Uterus (tissue), 4 donors: Measurements from ENCODE around the gene SLC8A1. TPM values are rescaled to one million over a fixed set of nuclear protein-coding genes. Genes with fewer than 3 reads are reported as not detected.
A peak's percentile ranks its signal among the peaks of the same experiment; 100 is the strongest.

Source experiments
- DNase-seq, 2 donors: peaks; one replicate each; pipeline ENCODE4 v3.0.0-alpha.2; 2019 to 2020
- H3K27ac ChIP-seq, 2 donors: fragments of 200-600 bp; sonication (generic); 1 replicate in 1 of 2; 2 replicates in 1 of 2; pipeline ENCODE4 v1.5.1; 2016 to 2018
- H3K27me3 ChIP-seq, 2 donors: fragments of 200-600 bp; sonication (generic); one replicate each; pipeline ENCODE4 v1.5.1; 2018 to 2019; ENCODE audit warnings: control low read depth in 1 of 2
- H3K36me3 ChIP-seq, 2 donors: fragments of 200-600 bp; sonication (generic); one replicate each; pipeline ENCODE4 v1.5.1; 2019; ENCODE audit warnings: control low read depth in 1 of 2
- H3K4me1 ChIP-seq, 2 donors: fragments of 200-600 bp; sonication (generic); one replicate each; pipeline ENCODE4 v1.5.1; 2018 to 2019; ENCODE audit warnings: control low read depth in 1 of 2
- H3K4me3 ChIP-seq, 2 donors: fragments of 200-600 bp; sonication (generic); 1 replicate in 1 of 2; 2 replicates in 1 of 2; pipeline ENCODE4 v1.5.1; 2018 to 2019; ENCODE audit warnings: mild to moderate bottlenecking in 1 of 2
- H3K9me3 ChIP-seq, 2 donors: fragments of 200-600 bp; sonication (generic); one replicate each; pipeline ENCODE4 v1.5.1; 2019; ENCODE audit warnings: control low read depth in 1 of 2
- POLR2A ChIP-seq, 2 donors: fragments of 450-650 bp; IDR thresholded peaks; one replicate each; pipeline ENCODE4 v1.6.1; 2016; ENCODE audit warnings: antibody characterized with exemption in 2 of 2, mild to moderate bottlenecking in 1 of 2, moderate library complexity in 1 of 2
- intact Hi-C: fragments of 100-400 bp; cut with DNase I; formaldehyde crosslinking; loops from one replicate; pipeline ENCODE4 v1.15.1; 2023; ENCODE audit warnings: low total_unique reads
- total RNA-seq, 4 donors: library from RNA; depleted of rRNA in 3 of 4; stranded (reverse); fragments of >200 nt in 3 of 4; gene quantifications; one replicate each; pipeline versions ENCODE4 v1.1.0 to v1.2.4, GENCODE V29; 2014 to 2023
- TF ChIP-seq, protein P1 (sequence below), 4 experiments: fragments of 200-600 bp in 2 of 4; fragments of 450-650 bp in 2 of 4; sonication (generic) in 2 of 4; IDR thresholded peaks; one replicate each; pipeline ENCODE4 v1.5.1; 2016 to 2019; ENCODE audit warnings: antibody characterized with exemption in 4 of 4, mild to moderate bottlenecking in 2 of 4, moderate library complexity in 1 of 4
- donor health status: DM: yes; HTN: yes; CAD: no.

SLC8A1 gene
- total RNA-seq, 4 donors from 2014 or later = 61.2 to 257 (median 140) TPM

GRCh38 chr2:40220177-40220925, 231.5 kb downstream of the SLC8A1 start:
- H3K36me3 ChIP-seq = no peaks in the 10 kb centered on the region
- peaks cover 8% of the 10 kb centered on the region in 2 donors for H3K4me1 ChIP-seq
- no peak for TF ChIP-seq POLR2A (IDR thresholded peaks at IDR 0.05)
- H3K27me3 ChIP-seq = no peaks in the 10 kb centered on the region
- peak; percentile 67 to 79 for DNase-seq
- H3K9me3 ChIP-seq = no peaks in the 10 kb centered on the region
- intact Hi-C loops = no loop called here
- H3K27ac ChIP-seq = peak overlapping the region; percentile 69 to 79
- no peak overlapping the region for H3K4me3 ChIP-seq

- no peaks in the 10 kb centered on the region for H3K9me3 ChIP-seq
- intact Hi-C loops = no loop called here
- peaks cover 8% of the 10 kb centered on the region in 2 donors for H3K4me1 ChIP-seq
- H3K27me3 ChIP-seq = no peaks in the 10 kb centered on the region
- DNase-seq = no peak
- no peak overlapping the region for H3K4me3 ChIP-seq
- H3K27ac ChIP-seq = peak overlapping the region; percentile 69 to 79
- H3K36me3 ChIP-seq = no peaks in the 10 kb centered on the region
- TF ChIP-seq, protein P1, sequence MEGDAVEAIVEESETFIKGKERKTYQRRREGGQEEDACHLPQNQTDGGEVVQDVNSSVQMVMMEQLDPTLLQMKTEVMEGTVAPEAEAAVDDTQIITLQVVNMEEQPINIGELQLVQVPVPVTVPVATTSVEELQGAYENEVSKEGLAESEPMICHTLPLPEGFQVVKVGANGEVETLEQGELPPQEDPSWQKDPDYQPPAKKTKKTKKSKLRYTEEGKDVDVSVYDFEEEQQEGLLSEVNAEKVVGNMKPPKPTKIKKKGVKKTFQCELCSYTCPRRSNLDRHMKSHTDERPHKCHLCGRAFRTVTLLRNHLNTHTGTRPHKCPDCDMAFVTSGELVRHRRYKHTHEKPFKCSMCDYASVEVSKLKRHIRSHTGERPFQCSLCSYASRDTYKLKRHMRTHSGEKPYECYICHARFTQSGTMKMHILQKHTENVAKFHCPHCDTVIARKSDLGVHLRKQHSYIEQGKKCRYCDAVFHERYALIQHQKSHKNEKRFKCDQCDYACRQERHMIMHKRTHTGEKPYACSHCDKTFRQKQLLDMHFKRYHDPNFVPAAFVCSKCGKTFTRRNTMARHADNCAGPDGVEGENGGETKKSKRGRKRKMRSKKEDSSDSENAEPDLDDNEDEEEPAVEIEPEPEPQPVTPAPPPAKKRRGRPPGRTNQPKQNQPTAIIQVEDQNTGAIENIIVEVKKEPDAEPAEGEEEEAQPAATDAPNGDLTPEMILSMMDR (IDR thresholded peaks at IDR 0.05) = no peak
- TF ChIP-seq POLR2A (IDR thresholded peaks at IDR 0.05) = no peak
Measured at GRCh38 chr2:40219141-40219540, 232.7 kb downstream of the SLC8A1 start.

DNA sequence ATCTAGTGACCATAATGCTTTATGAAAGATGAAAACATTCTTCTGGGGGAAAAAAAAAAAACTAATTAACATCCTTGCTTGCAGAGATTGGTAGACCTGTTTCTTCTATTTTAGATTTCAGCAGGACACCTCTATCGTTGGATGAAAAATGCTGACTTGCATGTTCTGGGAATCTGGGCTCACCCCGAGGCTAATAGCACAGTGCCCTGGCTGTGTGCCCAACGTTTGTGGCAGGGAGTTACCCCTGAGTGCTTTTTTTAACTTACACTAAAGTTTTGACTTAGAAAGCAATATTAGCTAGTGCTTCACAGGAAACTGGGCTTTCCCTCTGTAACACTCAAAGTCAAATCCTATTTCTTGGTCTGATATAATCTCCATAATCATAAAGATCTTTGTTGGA, 233.2 kb downstream of the SLC8A1 start:
- H3K27ac ChIP-seq = peak overlapping the region; percentile 69 to 79
- intact Hi-C loops = no loop called here
- H3K27me3 ChIP-seq = no peaks in the 10 kb centered on the region
- TF ChIP-seq, protein P1 (IDR thresholded peaks at IDR 0.05) = no peak
- TF ChIP-seq POLR2A (IDR thresholded peaks at IDR 0.05) = no peak
- peaks cover 7 to 8% of the 10 kb centered on the region in 2 donors for H3K4me1 ChIP-seq
- no peaks in the 10 kb centered on the region for H3K9me3 ChIP-seq
- DNase-seq = peak; percentile 41 to 49
- H3K4me3 ChIP-seq = no peak overlapping the region
- H3K36me3 ChIP-seq = no peaks in the 10 kb centered on the region

- intact Hi-C loops = no loop called here
- Histone ChIP-seq H3K4me1 (peaks cover under 1 to 7% of the 10 kb centered on the region in 2 donors), H3K36me3 (no peaks in the 10 kb centered on the region), H3K27ac (peak overlapping the region; percentile 13 to 46), H3K27me3 (no peaks in the 10 kb centered on the region), H3K9me3 (no peaks in the 10 kb centered on the region), H3K4me3 (no peak overlapping the region)
- peak in 1 of 2 donors; percentile 28 for DNase-seq
- TF ChIP-seq POLR2A (IDR thresholded peaks at IDR 0.05) = no peak
- TF ChIP-seq, protein P1 (IDR thresholded peaks at IDR 0.05) = no peak
Measured at GRCh38 chr2:40213619-40214018, 238.3 kb downstream of the SLC8A1 start.

GRCh38 chr2:40213071-40213470, 238.8 kb downstream of the SLC8A1 start:
- Histone ChIP-seq H3K4me1 (peaks cover 0 to 7% of the 10 kb centered on the region in 2 donors), H3K4me3 (no peak overlapping the region), H3K27me3 (no peaks in the 10 kb centered on the region), H3K9me3 (no peaks in the 10 kb centered on the region), H3K27ac (peak overlapping the region; percentile 13 to 46), H3K36me3 (no peaks in the 10 kb centered on the region)
- intact Hi-C loops = no loop called here
- no peak for DNase-seq
- TF ChIP-seq, protein P1 (IDR thresholded peaks at IDR 0.05) = peak in 2 of 4 experiments; percentile 19 to 45
- TF ChIP-seq POLR2A (IDR thresholded peaks at IDR 0.05) = no peak
